OCI-LY1 (cell line): ENCODE results near the gene CASKIN2.

Experiments used
- H2AFZ ChIP-seq: fragments of 200-600 bp; sonication (generic), shearing (Covaris generic); 2 replicates; pipeline ENCODE4 v1.6.0; 2014; ENCODE audit warnings: antibody characterized with exemption, mild to moderate bottlenecking, low read length
- H3F3A ChIP-seq: fragments of 200-600 bp; sonication (generic), shearing (Covaris generic); 2 replicates; pipeline ENCODE4 v1.6.0; 2014; ENCODE audit warnings: mild to moderate bottlenecking, antibody characterized with exemption, low read length, moderate library complexity; ENCODE audit not compliant: insufficient read depth
- H3K27ac ChIP-seq: fragments of 200-600 bp; sonication (generic); 2 replicates; pipeline ENCODE4 v1.5.1; 2014; ENCODE audit warnings: low read length, mixed run types, mild to moderate bottlenecking, low read depth; ENCODE audit not compliant: poor library complexity, severe bottlenecking
- H3K27me3 ChIP-seq: fragments of 200-600 bp; sonication (generic); 2 replicates; pipeline ENCODE4 v1.6.0; 2014; ENCODE audit warnings: antibody characterized with exemption, mild to moderate bottlenecking, low read length, moderate library complexity; ENCODE audit not compliant: insufficient read depth
- H3K36me3 ChIP-seq: fragments of 200-600 bp; sonication (generic); 2 replicates; pipeline ENCODE4 v1.6.1; 2014; ENCODE audit warnings: mild to moderate bottlenecking, antibody characterized with exemption, low read length, moderate library complexity, mixed read lengths; ENCODE audit not compliant: insufficient read depth
- H3K4me1 ChIP-seq: fragments of 200-600 bp; sonication (generic); 2 replicates; pipeline ENCODE4 v1.5.1; 2014; ENCODE audit warnings: mild to moderate bottlenecking, low read length, moderate library complexity; ENCODE audit not compliant: insufficient read depth, severe bottlenecking
- H3K4me2 ChIP-seq: fragments of 200-600 bp; sonication (generic), shearing (Covaris generic); 2 replicates; pipeline ENCODE4 v1.6.1; 2014; ENCODE audit warnings: low read length
- H3K4me3 ChIP-seq: fragments of 200-600 bp; sonication (generic); 2 replicates; pipeline ENCODE4 v1.5.1; 2014; ENCODE audit warnings: low read length, low read depth, mild to moderate bottlenecking, mixed read lengths; ENCODE audit not compliant: poor library complexity, severe bottlenecking
- H3K79me2 ChIP-seq: fragments of 200-600 bp; shearing (Covaris generic); 2 replicates; pipeline ENCODE4 v1.6.1; 2016; ENCODE audit warnings: mixed run types, low read length, mixed read lengths; ENCODE audit not compliant: insufficient read depth
- H3K9ac ChIP-seq: fragments of 200-600 bp; sonication (generic), shearing (Covaris generic); 2 replicates; pipeline ENCODE4 v1.6.1; 2014; ENCODE audit warnings: mild to moderate bottlenecking, low read length, mixed read lengths
- H3K9me2 ChIP-seq: fragments of 200-600 bp; sonication (generic), shearing (Covaris generic); 2 replicates; pipeline ENCODE4 v1.6.1; 2014; ENCODE audit warnings: low read depth, mild to moderate bottlenecking, low read length, mixed read lengths
- H3K9me3 ChIP-seq: fragments of 200-600 bp; shearing (Covaris generic); 2 replicates; pipeline ENCODE4 v1.6.1; 2014; ENCODE audit warnings: low read length, mixed read lengths
- H4K20me1 ChIP-seq: fragments of 200-600 bp; sonication (generic), shearing (Covaris generic); 2 replicates; pipeline ENCODE4 v1.6.0; 2016; ENCODE audit warnings: mild to moderate bottlenecking, low read length; ENCODE audit not compliant: insufficient read depth
- EZH2 ChIP-seq: fragments of 200-600 bp; sonication (generic), shearing (Covaris generic); IDR thresholded peaks from 2 replicates; pipeline ENCODE4 v1.8.0; 2017; ENCODE audit warnings: borderline replicate concordance, mixed run types, mild to moderate bottlenecking, antibody characterized with exemption, low read length, moderate library complexity, mixed read lengths
- TF ChIP-seq, protein P1 (sequence below): fragments of 200-600 bp; sonication (generic), shearing (Covaris generic); IDR thresholded peaks from 2 replicates; pipeline ENCODE4 v1.5.1; 2017; ENCODE audit warnings: mild to moderate bottlenecking, antibody characterized with exemption, low read length, moderate library complexity, mixed read lengths

The CASKIN2 gene

DNA sequence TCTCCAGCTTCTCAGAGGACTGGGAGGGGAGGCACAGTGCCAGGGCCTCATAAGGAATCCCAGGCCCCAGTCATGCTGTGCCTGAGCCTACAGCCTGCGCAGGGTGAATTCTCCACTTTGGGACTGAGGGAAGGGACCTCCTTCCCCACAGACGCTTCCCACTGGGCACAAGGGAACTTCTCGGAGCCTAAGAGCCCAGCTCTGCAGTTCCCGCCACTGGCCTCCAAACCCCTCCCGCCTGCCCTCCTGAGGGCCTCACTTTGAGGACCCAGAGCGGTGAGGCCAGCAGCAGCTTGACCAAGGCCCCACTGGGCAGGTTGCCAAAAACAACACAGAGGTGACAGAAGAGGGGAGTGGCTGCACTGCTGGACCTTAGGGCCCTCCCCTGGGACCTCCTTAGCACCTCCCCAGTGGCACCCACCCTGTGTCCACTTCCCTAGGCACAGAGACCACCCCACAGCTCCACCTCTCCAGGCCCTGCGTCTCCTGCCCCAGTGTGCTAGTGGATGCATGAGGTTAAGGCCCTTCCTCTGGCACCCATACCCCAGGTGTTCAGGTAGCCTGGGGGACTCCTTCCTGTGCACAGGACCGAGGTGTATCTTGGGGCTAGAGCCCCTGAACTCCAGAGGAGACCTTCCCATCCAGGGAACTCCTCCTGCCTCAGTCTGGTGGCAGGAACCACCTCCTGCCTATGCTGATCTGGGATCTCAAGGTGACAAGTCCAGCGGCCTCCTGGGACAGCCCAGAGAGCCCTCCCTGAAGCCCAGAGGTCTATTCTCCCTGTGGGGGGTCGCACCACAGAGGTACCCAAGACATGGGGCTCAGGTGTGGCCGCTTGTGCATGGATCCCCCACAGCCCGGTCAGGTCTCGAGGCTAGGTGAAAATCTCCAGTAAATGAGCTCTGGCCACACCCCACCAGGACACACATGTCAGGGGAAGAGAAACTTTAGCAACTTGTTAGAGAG, 3.4 kb downstream of the CASKIN2 start:
- H3F3A ChIP-seq = no peaks in the 10 kb centered on the region
- H3K9ac ChIP-seq = no peak overlapping the region
- peaks cover 6% of the 10 kb centered on the region; the same call in 1 of the 2 replicates for H3K27me3 ChIP-seq
- peaks cover 5% of the 10 kb centered on the region for H3K4me1 ChIP-seq
- TF ChIP-seq EZH2 = no peak
- TF ChIP-seq, protein P1, sequence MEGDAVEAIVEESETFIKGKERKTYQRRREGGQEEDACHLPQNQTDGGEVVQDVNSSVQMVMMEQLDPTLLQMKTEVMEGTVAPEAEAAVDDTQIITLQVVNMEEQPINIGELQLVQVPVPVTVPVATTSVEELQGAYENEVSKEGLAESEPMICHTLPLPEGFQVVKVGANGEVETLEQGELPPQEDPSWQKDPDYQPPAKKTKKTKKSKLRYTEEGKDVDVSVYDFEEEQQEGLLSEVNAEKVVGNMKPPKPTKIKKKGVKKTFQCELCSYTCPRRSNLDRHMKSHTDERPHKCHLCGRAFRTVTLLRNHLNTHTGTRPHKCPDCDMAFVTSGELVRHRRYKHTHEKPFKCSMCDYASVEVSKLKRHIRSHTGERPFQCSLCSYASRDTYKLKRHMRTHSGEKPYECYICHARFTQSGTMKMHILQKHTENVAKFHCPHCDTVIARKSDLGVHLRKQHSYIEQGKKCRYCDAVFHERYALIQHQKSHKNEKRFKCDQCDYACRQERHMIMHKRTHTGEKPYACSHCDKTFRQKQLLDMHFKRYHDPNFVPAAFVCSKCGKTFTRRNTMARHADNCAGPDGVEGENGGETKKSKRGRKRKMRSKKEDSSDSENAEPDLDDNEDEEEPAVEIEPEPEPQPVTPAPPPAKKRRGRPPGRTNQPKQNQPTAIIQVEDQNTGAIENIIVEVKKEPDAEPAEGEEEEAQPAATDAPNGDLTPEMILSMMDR = no peak
- no peaks in the 10 kb centered on the region for H3K79me2 ChIP-seq
- H3K4me3 ChIP-seq = no peak overlapping the region
- no peaks in the 10 kb centered on the region for H3K9me2 ChIP-seq
- no peak overlapping the region for H3K4me2 ChIP-seq
- H4K20me1 ChIP-seq = no peaks in the 10 kb centered on the region
- H3K9me3 ChIP-seq = no peaks in the 10 kb centered on the region
- H3K27ac ChIP-seq = no peak overlapping the region
- no peaks in the 10 kb centered on the region for H3K36me3 ChIP-seq
- H2AFZ ChIP-seq = no peak overlapping the region

GRCh38 chr17:75511270-75511609, 4.1 kb downstream of the CASKIN2 start:
- Histone ChIP-seq H3K4me3 (no peak overlapping the region), H2AFZ (no peak overlapping the region), H3K79me2 (no peaks in the 10 kb centered on the region), H3K36me3 (no peaks in the 10 kb centered on the region), H3K27me3 (peaks cover 6% of the 10 kb centered on the region; the same call in 1 of the 2 replicates), H3K9me3 (no peaks in the 10 kb centered on the region), H3F3A (no peaks in the 10 kb centered on the region), H3K4me1 (peaks cover 4% of the 10 kb centered on the region), H3K4me2 (no peak overlapping the region), H3K9ac (no peak overlapping the region), H4K20me1 (no peaks in the 10 kb centered on the region), H3K27ac (no peak overlapping the region), H3K9me2 (no peaks in the 10 kb centered on the region)
- TF ChIP-seq, protein P1 = no peak
- TF ChIP-seq EZH2 = no peak

- Histone ChIP-seq H2AFZ (no peak overlapping the region), H3K9me3 (no peaks in the 10 kb centered on the region), H3K27ac (no peak overlapping the region), H3K4me1 (no peaks in the 10 kb centered on the region), H3K36me3 (no peaks in the 10 kb centered on the region), H3F3A (no peaks in the 10 kb centered on the region), H3K79me2 (no peaks in the 10 kb centered on the region), H3K9me2 (no peaks in the 10 kb centered on the region), H3K4me3 (no peak overlapping the region), H3K4me2 (no peak overlapping the region), H4K20me1 (no peaks in the 10 kb centered on the region), H3K27me3 (peaks cover 8% of the 10 kb centered on the region), H3K9ac (no peak overlapping the region)
- TF ChIP-seq EZH2 = no peak
- TF ChIP-seq, protein P1 = no peak
Observed at GRCh38 chr17:75509528-75510258, 5.6 kb downstream of the CASKIN2 start.
